Type B pancreatic cell (in vitro differentiated cells): ENCODE results near the gene LOXL3. TPM values are rescaled to one million over a fixed set of nuclear protein-coding genes. Genes with fewer than 3 reads are reported as not detected.
A peak's percentile ranks its signal among the peaks of the same experiment; 100 is the strongest.

ENCODE experiments used
- DNase-seq: peaks from one replicate; pipeline ENCODE4 v3.0.0; 2021; ENCODE audit warnings: mixed read lengths; ENCODE audit not compliant: unreplicated experiment; ENCODE audit errors: extremely low spot score
- H3K27ac Mint-ChIP-seq: 2 replicates; pipeline ENCODE4 v1.8.0; 2021; ENCODE audit warnings: mild to moderate bottlenecking, mixed read lengths
- H3K27me3 Mint-ChIP-seq: 2 replicates; pipeline ENCODE4 v1.8.0; 2021; ENCODE audit warnings: mixed read lengths
- H3K36me3 Mint-ChIP-seq: 2 replicates; pipeline ENCODE4 v1.8.0; 2021; ENCODE audit warnings: mixed read lengths
- H3K4me1 Mint-ChIP-seq: one replicate; pipeline ENCODE4 v1.8.0; 2021; ENCODE audit warnings: mixed read lengths; ENCODE audit not compliant: unreplicated experiment
- H3K4me3 Mint-ChIP-seq: 2 replicates; pipeline ENCODE4 v1.8.0; 2021; ENCODE audit warnings: mild to moderate bottlenecking, mixed read lengths
- H3K9me3 Mint-ChIP-seq: 2 replicates; pipeline ENCODE4 v1.8.0; 2021; ENCODE audit warnings: mixed read lengths
- CTCF ChIP-seq: fragments of 200-600 bp; sonication (generic); conservative IDR thresholded peaks from 2 replicates; pipeline ENCODE4 v1.5.0; 2021; ENCODE audit warnings: antibody characterized with exemption, mild to moderate bottlenecking
- total RNA-seq: library from RNA; stranded (reverse); gene quantifications from 2 replicates; pipeline ENCODE4 v1.2.1, GENCODE V29; 2021; ENCODE audit warnings: low replicate concordance

LOXL3 gene
- total RNA-seq, 1 donor from 2014 or later = 23.8 TPM

GRCh38 chr2:74524005-74524404 lies 29.7 kb downstream of the LOXL3 start:
- peaks cover 47% of the 10 kb centered on the region for H3K27me3 Mint-ChIP-seq
- TF ChIP-seq CTCF = no peak
- H3K36me3 Mint-ChIP-seq = peaks cover 13% of the 10 kb centered on the region
- no peaks in the 10 kb centered on the region for H3K9me3 Mint-ChIP-seq
- H3K27ac Mint-ChIP-seq = no peak overlapping the region
- DNase-seq = no peak
- H3K4me3 Mint-ChIP-seq = no peak overlapping the region
- peaks cover 14% of the 10 kb centered on the region for H3K4me1 Mint-ChIP-seq

DNA sequence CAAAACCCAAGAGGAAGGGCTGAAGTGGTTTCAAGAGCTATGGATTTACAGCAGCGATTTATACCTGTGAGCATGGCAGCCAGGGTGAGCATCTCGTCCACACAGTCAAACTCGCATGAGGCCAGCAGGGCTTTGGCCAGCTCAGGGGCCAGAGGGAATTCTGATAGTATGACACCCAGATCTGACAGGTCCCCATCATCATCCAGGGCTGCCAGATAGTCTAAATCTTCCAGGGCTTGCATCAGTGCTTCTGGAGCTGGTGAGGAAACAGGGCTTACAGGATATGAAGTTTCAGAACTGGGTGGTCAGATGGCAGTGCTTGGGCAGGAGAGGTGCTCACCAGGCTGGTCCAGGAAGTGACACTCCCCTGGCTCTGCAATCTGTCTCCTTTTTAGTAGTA lies 31.2 kb downstream of the LOXL3 start:
- Mint-ChIP-seq H3K9me3 (no peaks in the 10 kb centered on the region), H3K36me3 (peaks cover 16% of the 10 kb centered on the region), H3K4me3 (no peak overlapping the region), H3K27me3 (peaks cover 62% of the 10 kb centered on the region), H3K27ac (no peak overlapping the region), H3K4me1 (peaks cover 8% of the 10 kb centered on the region)
- TF ChIP-seq CTCF = no peak
- DNase-seq = no peak

DNA sequence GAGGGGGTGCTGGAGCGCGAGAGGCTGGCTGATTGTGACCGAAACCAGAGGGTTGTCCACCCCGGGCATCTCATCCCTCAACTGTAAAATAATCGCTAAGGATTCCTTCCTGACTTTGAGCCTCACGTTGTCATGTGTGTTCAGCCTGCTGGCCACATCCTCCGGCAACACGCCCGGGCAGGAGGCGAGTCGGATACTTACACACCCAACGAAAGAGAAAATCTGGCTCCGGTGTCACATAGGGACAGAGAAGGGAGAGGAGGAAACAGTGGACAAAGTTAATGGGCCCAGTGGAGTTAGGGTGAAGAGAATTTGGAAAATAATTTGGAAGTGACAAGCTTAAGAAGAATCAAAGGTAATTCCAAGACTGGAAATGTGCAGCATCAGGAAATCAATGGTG lies 37.1 kb downstream of the LOXL3 start:
- peaks cover 3% of the 10 kb centered on the region for H3K36me3 Mint-ChIP-seq
- no peaks in the 10 kb centered on the region for H3K9me3 Mint-ChIP-seq
- H3K27me3 Mint-ChIP-seq = peaks cover 91% of the 10 kb centered on the region
- no peak overlapping the region for H3K4me3 Mint-ChIP-seq
- no peak for TF ChIP-seq CTCF
- no peak overlapping the region for H3K27ac Mint-ChIP-seq
- DNase-seq = no peak
- H3K4me1 Mint-ChIP-seq = no peaks in the 10 kb centered on the region

DNA sequence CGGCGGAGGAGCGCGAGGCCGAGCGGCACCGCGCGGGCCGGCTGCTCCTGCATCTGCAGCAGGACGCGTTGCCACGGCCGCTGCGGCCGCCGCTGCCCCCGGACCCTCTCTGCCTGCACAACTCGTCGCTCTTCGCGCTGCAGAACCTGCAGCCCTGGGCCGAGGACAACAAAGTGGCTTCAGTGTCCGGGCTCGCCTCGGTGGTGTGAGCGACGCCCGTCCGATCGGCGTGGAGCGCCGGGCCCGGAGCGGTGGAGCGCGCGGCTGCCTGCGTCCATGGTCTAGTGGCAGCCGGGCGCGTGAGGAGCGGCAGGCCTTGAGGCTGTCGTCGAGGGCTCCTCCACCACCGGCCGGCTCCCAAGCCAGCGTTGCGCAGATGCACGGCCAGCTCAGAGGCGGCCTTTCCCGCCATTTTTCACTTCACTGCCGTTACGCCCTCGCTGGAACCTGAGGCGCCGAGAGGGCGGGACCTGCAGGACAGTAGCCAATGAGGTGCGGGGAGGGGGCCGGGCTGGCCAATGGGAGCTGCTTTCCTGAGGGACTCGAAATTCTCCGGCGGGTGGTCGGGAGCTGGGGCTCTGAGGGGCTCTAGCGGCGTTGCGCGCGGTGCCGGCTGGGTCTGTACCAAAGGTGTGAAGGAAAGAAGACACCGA lies 37.6 kb downstream of the LOXL3 start:
- no peak for TF ChIP-seq CTCF
- H3K36me3 Mint-ChIP-seq = peaks cover 3% of the 10 kb centered on the region
- no peak overlapping the region for H3K4me3 Mint-ChIP-seq
- H3K9me3 Mint-ChIP-seq = no peaks in the 10 kb centered on the region
- no peak overlapping the region for H3K27ac Mint-ChIP-seq
- no peaks in the 10 kb centered on the region for H3K4me1 Mint-ChIP-seq
- DNase-seq = no peak
- peaks cover 91% of the 10 kb centered on the region for H3K27me3 Mint-ChIP-seq

DNA sequence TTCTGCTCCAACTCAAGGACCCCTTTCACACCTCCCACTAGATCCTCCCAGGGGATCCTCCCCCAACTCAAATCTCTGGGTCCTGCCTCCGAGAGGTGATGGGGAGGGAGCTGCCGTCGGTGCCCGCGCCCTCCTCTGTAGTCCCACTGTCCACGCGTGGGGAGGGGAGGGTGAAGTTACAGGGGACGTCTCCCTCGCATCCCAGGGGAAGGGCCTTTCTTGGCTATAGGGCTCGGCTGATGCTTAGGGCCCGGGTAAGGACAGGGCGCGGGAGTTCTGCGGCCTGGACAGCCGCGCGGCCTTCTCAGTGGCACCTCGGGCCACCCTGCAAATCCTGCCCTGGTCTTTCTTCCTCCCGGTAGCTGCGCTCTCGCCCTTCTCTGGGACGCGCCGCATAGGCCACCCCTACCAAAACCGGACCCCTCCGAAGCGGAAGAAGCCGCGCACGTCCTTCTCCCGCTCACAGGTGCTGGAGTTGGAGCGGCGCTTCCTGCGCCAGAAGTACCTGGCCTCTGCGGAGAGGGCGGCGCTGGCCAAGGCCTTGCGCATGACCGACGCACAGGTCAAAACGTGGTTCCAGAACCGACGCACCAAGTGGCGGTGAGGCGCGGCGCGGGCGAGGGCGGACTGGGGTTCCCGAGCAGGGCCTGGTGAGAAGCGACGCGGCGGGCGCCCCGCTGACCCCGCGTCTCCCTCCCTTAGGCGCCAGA lies 38.3 kb downstream of the LOXL3 start:
- no peaks in the 10 kb centered on the region for H3K4me1 Mint-ChIP-seq
- no peaks in the 10 kb centered on the region for H3K9me3 Mint-ChIP-seq
- H3K4me3 Mint-ChIP-seq = peak overlapping the region; percentile 55
- no peak for TF ChIP-seq CTCF
- H3K36me3 Mint-ChIP-seq = peaks cover 3% of the 10 kb centered on the region
- H3K27ac Mint-ChIP-seq = no peak overlapping the region
- DNase-seq = no peak
- H3K27me3 Mint-ChIP-seq = peaks cover 90% of the 10 kb centered on the region
